HG03196 (cell line): ENCODE results near the gene GPX8.

ENCODE experiments used
- ATAC-seq: cut with Tn5 transposase; IDR thresholded peaks from one replicate; pipeline ENCODE4 v1.9.1; 2021; ENCODE audit not compliant: unreplicated experiment

GPX8 gene, protein sequence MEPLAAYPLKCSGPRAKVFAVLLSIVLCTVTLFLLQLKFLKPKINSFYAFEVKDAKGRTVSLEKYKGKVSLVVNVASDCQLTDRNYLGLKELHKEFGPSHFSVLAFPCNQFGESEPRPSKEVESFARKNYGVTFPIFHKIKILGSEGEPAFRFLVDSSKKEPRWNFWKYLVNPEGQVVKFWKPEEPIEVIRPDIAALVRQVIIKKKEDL

DNA sequence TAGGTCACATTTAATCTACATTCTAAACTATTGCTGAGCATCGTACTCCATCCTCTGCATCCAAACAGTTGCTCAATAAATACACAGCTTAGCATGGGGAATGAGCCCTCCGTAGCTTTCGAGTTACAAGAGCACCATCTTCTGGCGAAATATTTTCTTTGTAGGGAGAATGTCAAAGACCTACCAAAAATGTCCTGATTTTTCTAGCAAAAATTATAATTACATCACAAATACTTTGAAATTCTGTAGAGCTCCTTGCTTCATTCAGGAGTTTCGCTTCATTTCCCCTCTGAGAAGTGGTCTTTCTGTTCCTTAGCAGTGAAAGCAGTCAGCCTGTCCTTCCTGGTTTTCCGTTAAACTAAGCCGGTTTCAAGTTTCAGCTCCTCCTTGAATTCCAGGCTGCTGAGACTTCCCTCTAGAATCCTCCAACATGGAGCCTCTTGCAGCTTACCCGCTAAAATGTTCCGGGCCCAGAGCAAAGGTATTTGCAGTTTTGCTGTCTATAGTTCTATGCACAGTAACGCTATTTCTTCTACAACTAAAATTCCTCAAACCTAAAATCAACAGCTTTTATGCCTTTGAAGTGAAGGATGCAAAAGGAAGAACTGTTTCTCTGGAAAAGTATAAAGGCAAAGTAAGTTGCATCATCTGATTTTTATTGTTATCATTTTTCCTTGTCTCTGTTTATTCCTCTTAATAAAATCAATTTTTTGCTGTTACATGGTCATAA is at the start of gene GPX8:
TSS of gene GPX8 (plus strand) at position 409 of the 730 bp plus-strand sequence. CDS start at position 431, 22 bp downstream.
- ATAC-seq, result no peak

DNA sequence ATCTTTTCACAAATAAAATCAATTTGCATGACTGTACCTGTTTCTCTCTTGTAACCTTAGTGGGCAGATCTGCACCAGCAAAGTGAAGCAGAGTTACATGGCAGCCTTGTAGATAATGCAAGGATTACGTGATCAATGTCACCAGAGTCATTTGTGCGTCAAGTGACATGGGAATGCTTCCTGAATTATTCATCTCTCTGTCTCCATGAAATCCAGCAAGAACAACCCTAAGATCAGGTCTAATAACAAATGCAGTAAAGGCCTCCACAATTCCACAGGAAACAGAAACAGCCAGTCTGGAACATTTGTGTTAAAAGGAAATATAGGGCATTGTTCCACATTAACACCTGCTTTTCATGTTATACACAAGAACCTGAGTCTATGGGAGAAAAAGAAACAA is 49.8 kb upstream of the GPX8 start:
- ATAC-seq, result no peak

DNA sequence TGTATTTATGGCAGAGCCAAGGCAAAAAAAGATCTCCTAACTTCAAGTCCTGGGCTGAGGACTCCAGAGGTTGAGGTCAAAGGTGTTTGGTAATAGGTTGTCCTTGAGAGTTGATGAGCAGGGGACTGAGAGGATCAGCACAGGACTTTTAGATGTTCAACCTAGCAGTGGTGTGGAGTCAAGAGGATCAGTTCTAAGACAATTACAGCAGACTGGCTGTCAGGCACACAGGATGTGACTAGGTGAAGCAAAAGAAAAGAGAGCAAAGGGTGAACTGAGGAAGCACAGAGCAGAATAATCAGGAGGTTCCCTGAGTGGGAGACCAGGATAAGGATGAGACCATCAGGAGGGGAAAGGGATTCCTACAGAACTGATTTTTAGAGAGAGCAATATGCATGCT is 46.6 kb upstream of the GPX8 start:
- ATAC-seq, result no peak

DNA sequence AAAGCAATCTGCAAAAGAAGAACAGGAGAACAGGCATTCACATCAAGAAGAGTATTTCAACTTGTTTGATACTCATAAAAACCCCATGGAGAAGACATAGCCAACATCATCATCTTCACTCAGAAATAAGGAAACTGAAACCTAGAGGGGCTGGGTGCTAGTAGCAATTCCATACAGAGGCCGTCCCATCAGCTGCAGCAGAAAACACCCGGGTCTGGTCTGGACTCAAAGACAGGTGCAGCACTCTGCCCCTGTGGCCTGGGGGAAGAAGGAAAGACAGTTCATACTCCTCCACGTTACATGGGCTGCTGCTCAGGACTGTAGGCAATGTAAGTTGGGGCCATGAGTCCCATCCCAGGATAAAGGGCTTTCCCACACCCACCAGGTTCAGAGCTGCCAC is 45.9 kb upstream of the GPX8 start:
- ATAC-seq, result no peak

DNA sequence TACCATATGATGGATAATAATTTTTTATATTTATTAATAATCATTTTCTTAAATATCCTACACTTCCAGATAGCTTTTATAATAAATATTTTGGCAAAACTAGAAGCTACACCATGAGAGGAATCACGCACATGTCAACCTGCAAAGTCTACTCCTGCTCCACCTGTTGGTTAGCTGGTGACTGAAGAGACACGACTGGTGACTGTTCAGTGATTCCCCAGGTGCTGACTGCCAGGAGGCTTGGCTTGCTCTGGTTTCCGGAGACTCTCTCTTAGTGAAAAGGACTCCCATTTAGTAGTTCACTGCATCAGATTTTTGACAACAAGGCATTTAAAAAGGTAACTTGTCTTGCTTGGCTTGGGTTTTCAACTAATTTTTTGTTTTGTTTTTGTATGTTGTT is 36.6 kb upstream of the GPX8 start:
- no peak for ATAC-seq

DNA sequence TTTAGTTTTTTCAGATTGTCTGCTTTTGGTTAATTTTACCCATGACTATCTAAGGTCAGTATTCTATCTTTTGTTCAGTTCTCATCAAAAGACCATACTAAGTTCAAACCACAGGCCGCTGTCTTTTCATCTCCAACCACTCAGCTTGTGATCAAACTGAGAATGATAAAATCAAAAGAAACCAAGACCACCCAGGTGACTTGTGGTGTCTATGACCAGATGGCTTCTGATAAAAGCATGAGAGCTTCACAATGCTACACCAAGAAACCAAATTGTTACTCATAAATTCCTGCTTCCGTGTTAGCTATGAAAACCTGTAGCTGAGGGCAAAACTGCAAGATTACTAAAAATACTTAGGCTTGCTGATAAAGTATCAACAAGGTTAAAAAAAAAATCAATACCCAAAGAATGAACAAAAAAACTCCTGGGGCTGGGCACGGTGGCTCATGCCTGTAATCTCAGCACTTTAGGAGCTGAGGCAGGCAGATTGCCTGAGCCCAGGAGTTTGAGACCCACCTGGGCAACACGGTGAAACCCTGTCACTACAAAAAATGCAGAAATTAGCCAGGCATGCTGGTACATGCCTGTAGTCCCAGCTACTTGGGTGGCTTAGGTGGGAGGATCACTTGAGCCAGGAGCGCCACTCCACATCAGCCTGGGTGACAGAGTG is 25.8 kb upstream of the GPX8 start:
- no peak for ATAC-seq

DNA sequence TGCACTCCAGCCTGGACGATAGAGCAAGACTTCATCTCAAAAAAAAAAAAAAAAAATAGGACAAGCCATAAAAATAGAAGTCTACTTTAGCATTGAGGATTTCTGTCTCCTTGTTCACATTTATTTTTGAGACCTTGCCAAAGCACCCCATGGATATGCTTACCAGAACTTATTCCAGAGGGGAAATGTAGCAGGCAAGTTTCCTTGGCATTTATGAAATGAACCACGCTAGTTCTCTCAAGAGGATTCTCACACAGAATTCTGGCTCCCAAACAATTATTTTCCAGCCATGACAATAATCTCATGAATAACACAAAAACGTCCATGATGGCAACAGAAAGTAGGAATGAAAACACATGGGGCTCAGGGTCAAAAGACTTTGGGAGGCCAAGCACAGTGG is 23.4 kb upstream of the GPX8 start:
- no peak for ATAC-seq

DNA sequence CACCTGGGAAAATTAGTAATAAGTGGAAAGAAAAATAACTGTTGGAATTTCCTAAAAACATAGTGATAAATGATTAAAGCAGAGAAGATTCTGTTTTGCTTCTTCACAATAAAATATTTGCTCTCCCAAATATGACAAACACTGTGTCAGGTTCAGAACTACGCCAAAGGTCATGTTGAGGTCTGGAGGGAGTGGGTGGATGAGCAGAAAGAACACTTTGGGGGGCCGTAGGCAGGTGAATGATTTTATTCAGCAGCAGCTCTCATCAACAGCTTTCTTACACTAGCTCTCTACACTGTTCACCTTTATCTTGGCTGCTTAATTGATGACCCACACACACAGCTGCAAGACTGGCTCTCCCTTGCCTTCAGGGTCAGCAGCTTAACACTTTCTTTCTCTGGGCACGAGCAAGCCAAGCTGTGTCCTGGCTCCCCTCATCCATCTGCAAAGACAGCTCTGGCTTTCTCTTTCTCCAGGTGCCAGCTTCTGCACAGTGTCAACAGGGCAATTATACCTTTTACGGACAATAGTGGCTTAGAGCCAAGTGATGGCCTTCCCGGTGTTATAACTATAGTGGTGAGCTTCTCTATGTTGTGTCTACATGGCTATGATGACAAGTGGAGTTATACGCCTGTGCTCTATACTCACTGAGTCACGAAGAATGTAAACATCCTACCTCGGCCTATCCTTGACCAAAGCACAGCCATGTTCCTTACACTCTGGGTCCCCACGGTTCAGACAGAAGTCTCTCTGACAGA is 18.9 kb upstream of the GPX8 start:
- ATAC-seq, result no peak

DNA sequence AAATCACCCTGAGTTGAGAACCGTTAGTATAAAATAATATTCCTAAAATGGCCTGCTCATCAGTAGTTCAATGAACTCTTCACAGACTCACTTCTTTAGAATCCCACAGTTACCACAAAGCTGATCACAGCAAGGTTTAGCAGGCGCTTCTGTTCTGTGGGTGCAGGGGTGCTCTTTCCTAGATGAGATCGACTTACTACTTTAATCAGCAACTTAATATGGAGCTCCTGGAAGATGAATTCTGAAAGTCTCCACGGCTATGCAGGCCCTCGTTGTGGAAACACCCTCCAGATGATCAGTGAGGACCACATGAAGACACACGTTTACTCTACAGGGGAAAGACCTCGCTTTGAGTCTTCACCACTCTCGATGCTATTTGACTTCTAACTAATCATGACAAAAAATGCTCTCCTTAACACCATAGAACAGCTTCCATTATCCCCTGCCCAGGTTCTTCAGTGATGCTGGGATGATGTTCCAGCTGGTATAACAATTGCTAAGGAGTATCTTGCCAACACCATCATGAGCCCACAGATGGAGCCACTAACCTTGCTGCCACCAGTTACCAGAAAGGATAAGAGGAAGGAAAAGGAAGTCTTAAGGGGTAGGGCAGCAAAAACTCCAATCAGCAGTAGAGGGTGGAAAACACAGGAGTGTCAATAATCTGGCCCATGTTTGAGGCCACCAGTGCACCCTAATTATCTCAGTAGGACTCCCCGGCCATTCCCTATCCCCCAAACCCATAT is 17.9 kb upstream of the GPX8 start:
- ATAC-seq, result no peak

DNA sequence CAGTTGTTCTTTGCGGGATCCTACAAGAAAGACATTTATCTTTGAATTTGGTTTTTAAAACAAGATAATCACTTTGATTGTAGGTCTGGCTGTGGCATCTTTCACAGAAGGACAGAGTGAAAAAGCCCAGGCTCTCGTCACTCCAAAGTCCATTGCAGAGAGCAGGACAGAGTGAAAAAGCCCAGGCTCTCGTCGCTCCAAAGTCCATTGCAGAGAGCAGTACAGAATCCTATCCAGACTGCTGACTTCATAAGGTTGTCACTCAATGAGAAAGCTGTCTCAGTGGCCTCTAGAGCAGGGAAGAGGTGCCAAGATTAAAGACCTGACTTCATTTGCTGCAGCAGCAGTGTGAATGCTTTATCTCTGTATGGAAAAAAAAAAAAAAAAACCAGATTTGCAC is 16.3 kb upstream of the GPX8 start:
- ATAC-seq, result no peak

DNA sequence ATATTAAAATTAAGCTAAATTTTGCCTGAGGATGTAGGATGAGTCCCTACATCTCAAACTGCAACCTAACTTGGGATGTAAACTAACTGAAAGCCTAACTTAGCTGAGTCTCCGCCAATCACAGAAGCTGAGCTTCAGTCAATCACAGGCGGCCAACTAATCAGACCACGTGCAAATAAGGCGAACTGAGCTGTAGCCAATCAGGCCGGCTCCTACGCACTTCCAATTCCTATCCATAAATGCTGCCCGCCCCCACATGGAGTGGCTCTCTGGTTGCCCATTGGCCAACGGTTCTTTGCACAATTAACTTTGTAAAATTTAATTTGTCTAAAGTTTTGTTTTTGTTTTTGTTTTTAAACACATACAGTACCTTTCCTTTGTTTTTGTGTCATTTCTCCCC is 13.9 kb upstream of the GPX8 start:
- ATAC-seq, result no peak

DNA sequence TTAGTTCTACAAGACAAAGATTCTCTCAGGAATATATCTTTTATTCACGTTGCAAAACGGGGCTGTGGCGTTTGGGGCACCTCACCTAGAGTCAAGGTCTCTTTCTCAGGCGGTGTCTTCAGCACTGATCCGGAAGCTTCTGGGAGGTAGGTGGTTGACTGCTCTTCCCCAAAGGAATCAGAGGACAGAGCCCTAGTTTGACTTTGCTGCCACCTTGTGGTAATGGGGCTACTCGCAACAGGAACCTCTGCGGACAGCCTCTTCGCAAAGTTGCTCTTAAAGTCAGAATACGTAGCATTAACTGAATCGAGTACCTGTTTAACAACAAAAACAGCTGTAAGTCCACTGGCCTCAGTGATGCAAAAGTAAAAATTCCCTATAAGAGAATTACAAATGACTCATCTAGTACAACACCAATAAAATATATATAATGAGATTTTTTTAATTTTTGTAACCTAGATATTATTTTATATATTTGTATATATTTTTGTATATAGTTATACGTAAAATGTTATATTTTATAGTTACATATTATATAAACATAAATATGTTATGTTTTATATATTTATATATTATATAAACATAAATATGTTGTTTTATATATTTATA is 13.3 kb upstream of the GPX8 start:
- peak; percentile 73 for ATAC-seq

DNA sequence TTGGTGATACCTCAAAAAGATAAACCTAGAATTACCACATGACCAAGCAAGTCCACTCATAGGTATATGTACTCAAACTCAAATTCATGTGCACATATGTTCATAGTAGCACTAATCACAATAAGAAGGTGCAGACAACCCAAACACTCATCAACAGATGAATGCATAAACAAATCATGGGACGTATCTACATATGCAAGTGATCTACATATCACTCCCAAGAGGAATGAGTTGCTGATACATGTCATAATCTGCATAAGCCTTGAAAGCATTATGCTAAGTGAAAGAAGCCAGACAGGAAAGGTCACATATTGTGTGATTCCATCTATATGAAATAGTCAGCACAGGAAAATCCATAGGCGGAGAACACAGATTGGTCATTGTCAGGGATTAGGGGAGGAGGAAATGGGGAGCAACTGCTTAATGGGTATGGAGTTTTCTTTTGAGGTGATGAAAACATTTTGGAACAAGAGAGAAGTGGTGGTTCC is 10.6 kb upstream of the GPX8 start:
- no peak for ATAC-seq

DNA sequence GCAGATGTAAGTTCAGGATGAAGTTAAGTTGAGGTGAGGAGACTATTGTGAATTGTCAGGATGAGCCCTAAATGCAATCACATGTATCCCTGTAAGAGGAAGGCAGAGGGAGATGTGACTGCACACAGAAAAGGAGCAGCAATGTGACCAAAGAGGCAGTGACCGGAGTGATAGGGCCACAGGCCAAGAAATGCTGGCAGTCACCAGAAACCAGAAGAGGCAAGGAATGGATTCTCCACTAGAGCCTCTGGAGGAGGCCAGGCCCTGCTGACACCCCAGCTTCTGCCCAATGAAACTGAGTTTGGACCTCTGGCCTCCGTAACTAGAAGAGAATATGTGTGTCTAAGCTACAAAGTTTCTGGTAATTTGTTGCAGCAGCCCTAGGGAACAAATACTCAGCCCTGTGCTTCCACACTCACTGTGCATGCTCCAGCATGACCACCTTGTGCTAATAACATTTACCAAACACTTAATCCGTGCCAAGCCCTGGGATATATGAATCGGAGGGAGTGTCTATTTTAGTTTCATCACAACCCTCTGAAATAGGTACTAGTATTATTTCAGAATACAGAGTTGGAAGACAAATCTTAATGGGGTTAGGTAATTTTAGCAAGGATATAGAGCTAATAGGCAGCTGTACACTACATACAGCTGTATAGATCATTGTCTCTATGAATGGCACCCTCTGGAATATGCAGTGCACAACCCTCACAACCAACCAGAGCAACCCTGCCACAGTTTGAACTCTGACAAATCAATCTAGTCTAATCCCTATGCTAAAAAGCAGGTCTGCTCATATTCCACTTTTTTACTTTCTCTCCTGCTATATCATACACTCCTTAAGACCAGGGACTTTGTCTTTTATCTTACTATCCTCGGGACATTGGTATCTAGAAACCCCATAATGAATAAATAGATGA is 7.8 kb upstream of the GPX8 start:
- ATAC-seq, result no peak

DNA sequence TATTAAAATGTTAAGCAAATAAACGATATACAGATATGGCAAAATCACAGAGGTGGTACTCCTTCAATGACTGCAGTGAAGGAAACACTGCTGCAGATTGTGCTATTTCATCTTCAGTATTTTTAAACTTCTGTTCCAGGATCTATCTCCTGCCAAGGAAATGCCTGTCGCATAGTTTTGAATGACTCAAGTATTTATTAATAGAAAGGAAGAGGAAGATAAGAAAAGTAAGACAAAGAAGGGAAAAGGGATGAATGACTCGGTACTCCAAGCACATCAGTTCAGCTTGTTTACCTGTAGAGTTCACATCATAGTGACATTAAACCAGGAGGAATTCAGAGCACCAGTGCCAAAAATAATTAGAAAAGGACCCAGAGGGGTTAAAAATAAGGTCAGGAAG is 5.1 kb upstream of the GPX8 start:
- no peak for ATAC-seq

DNA sequence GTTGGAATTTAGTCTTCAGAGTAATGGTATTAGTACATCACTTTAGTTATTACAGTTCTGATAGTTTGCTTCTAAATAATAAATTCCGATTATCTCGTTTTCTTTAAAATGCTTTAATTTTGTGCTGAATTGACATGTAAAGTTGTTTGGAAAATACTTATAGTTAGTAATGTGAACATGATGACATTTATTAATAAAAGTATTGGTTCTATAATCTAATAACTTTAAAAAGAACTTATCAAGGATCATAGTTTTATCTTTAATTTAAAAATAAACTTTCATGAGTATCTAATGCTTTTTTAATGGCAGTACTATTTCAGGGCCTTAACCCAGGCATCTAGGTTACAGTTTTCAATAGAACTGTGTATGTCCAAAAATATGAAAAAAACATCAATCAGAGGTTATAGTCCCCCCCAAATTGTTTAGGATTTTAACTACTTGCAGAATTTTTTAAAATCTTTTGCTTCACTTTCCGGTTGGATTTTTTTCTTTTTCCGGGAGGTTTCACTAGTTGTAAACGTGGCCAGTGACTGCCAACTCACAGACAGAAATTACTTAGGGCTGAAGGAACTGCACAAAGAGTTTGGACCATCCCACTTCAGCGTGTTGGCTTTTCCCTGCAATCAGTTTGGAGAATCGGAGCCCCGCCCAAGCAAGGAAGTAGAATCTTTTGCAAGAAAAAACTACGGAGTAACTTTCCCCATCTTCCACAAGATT is 680 bp downstream of the GPX8 start:
- ATAC-seq, result no peak

DNA sequence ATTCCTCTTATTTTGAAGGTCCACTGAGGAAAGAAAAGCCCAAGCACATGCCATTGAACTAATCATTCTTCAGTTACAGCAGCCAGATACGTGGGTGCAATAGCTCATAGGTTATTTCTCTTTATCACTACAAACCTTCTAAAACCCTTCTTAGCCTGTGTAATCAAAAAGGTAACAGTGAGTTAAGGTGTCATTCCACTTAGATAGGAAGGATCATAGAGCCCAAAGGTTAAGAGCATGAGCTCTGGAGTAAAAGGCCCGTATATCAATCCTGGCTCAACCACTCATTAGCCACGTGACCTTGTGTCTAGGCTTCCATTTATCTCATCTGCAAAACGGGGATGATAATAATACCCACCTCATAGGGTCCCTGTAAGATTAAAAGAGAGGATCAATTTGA is 2.7 kb downstream of the GPX8 start:
- ATAC-seq, result no peak

DNA sequence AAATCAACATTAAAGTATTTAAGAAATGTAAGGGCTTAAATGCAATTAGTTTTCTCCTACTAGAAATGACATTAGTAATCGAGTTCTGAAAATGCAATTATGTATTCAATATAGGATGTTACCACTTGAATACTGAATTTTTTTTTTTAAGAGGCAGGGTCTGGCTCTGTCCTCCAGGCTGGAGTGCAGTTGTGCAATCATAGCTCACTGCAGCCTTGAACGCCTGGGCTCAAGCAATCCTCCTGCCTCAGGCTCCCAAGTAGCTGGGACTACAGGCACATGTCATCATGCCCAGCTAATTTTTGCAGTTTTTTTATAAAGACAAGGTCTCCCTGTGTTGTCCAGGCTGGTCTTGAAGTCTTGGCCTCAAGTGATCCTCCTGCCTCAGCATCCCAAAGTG is 11.5 kb downstream of the GPX8 start:
- ATAC-seq, result no peak
